HG03066 (cell line): ENCODE results near the gene DDX4.

Source experiments
- ATAC-seq: cut with Tn5 transposase; IDR thresholded peaks from one replicate; pipeline ENCODE4 v1.9.1; 2021; ENCODE audit warnings: low read depth; ENCODE audit not compliant: unreplicated experiment

The DDX4 gene

DNA sequence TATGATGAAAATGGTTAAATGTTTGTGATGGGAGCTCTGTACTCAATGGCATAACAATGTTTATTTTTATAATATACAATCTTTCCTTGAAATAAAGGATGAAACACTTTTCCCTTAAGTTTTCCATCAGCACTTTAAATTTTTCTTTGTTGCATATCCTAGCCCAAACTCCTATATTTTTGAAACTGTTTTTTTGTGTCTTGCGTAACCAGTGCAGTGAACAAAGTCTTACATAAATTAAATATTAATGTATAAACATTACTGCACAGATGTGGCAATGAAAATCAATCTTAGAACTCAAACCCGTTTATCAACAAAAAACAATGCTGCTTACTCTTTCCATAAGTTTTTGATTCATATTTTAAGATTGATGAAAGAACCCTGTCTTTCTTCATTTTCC, 79.2 kb downstream of the DDX4 start:
- no peak for ATAC-seq

DNA sequence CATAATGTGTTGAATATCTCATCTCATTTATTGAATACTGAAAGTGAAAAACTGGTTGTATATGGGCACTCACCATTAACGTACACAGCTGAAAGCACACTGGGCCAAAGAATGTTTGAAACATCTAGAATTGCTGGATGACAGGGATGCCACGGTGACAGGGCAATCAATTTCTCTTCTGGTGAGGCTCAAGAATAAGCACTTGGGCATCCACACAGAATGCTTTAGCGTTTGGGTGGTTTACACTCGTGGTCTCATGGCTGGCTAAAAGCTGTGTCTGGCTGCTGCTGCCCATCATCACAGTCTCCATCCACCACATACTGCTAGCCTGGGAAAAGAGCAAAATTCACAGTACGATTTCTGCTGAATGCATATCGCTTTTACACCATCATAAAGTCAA, 82.6 kb downstream of the DDX4 start:
- no peak for ATAC-seq

DNA sequence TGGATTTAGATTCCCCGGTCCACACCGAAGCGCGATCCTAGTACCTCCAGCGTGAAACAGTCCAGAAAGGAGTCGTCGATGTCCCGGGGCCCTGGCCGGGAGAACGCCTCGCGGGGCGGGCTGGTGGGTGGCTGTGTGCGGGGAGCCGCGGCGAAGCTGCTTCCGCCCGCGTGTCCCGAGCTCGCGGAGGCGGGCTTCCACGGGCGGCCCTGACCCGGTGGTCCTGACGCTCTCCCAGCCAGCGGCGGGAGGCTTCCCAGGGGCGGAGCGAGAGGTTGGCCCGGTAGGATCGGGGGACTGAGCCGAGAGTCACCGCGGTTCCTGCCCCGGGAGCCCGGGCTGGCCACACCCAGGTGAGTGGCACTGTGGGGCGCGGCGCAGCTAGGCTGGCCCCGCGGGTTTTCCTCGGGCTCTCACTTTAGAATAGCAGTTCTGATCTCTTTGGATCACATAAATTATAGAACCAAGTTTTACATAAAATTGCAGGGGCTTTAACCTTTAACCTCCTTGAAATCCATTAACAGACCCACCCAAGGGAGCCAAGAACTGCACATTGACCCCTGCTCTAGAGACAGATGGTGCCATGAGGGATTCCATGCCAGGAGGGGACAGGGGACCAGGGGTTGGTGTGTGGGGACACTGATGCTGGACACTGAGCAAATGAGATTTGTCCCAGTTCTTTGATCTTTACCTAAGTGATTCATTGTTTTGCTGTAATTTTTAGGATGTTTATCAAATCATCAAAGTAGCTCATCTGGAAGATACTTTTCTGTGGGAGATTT, 84.1 kb downstream of the DDX4 start:
- ATAC-seq = no peak

DNA sequence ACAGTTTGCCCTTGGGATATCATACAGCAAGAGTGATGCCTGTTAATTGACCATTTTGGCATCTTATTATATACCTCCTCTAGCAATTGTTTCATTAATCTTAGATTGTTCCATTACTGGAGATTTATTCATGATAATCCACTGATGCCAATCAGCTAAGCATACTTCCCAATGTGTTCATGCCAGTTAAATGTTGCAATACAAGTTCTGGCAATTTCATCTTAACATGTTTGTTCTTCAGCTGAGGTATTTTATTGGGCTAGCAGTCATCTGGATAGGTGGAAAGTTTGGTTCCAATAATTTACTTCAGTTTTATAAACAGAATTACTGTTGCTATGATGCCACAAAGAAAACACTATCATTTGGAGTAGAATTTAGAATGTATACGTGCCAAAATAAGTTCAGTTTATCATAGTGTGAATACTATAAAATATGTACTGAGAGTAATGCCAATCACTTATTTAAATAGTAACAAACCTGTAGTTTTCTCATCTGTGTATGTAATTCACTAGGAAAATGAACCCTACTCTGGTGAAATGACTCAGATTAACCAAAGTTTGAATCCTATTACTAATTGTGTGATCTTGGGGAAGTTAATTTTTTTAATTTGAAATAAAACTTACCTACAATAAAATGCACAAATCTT, 85.4 kb downstream of the DDX4 start:
- ATAC-seq = no peak

DNA sequence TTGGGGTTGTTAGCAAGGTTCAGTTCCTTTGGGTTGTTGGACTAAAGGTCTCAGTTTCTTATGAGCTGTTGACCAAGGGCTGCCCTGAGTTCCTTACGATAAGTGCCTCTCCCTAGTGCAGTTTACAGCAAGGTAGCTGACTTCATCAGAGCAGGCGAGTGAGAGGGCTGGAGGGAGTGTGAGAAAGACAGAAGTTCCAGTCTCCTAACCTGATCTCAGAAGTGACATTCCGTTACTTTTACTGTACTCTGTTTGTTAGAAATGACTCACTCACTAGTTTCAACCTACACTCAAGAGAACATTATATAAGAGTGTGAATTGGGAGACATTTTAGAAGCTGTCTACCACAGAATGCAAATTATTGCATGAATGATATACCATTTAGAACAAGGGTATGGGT, 92.1 kb downstream of the DDX4 start:
- no peak for ATAC-seq

DNA sequence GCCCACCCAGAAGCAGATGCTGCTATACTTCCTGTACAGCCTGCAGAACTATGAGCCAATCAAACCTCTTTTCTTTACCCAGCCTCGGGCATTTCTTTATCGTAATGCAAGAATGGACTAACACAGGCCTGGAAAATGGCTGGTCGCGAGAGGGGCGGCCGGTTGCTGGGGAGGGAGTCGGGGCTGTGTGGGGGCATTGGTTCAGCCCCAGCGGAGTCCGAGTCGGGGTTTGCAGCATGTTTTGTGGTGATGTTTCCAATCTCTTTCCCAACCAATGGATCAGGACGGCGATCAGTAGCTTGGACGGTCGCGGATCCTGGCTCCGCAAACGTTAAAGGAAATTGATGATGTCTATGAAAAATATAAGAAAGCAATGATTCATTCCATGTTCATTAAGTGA, 94.6 kb downstream of the DDX4 start:
- no peak for ATAC-seq

DNA sequence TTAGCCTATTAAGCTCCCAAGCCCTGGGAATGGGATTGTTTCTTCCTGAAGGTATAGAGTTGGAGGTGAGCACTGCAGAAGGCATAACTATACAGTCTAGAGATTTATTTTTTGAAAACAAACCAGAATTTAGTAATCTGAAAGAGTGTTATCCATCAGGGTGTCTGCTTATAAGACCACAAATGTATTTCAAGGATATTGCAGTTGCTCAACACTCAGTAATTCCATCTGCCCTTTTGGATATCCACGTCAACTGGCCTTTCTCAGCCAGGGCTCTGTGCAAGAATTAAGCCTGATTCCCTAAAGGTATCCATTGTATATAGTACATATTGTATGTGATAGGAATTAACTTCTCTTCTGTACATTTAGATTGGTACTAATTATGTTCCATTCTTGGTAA, 98.3 kb downstream of the DDX4 start:
- ATAC-seq = no peak

DNA sequence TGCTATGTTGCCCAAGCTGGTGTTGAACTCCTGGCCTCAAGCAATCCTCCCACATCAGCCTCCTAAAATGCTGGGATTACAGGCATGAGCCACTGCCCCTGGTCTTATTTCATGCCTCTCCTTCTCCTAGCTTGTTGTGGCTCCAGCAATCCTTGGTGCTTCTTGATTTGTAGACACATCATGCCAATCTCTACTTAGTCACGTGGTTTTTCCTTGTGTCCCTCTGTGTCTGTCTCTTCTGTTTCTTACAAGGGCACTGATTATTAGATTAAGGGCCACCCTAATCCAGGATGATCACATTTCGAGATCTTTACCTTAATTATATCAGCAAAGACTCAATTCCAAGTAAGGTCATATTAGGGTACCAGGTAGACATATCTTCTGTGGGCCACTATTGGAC, 104.1 kb downstream of the DDX4 start:
- no peak for ATAC-seq

DNA sequence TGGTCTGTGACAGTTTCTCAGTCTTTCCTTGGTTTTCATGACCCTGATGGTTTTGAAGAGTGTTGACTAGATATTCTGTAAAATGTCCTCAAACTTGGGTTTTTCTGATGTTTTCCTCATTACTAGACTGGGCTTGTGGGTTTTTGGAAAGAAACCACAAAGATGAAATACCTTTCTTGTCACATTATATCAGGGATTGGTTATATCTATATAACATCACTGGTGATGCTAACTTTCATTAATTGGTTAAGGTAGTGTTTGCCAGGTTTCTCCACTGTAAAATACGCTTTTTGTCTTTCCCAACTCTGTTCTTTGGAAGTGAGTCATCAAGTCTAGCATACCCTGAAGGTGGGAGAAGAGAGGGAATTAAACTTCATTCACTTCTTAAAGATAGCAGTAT, 110.0 kb downstream of the DDX4 start:
- ATAC-seq = no peak

DNA sequence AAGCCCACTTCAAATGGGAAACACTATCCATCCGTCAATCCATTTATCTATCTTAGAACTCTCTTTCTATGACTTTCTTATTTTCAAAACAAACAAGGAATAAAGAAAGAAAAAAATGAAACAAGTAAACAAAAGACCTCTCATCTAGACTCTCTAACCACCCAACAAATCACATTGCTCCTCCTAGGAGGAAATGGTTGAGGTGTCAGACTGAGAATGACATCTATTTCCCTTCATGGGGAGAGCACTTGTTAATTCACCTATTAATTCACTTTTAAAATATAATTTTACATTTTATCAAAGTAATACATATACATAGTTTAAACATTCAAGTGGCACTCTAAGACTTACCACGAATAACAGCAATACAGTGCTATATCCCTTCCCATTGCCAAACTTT, 110.9 kb downstream of the DDX4 start:
- no peak for ATAC-seq

DNA sequence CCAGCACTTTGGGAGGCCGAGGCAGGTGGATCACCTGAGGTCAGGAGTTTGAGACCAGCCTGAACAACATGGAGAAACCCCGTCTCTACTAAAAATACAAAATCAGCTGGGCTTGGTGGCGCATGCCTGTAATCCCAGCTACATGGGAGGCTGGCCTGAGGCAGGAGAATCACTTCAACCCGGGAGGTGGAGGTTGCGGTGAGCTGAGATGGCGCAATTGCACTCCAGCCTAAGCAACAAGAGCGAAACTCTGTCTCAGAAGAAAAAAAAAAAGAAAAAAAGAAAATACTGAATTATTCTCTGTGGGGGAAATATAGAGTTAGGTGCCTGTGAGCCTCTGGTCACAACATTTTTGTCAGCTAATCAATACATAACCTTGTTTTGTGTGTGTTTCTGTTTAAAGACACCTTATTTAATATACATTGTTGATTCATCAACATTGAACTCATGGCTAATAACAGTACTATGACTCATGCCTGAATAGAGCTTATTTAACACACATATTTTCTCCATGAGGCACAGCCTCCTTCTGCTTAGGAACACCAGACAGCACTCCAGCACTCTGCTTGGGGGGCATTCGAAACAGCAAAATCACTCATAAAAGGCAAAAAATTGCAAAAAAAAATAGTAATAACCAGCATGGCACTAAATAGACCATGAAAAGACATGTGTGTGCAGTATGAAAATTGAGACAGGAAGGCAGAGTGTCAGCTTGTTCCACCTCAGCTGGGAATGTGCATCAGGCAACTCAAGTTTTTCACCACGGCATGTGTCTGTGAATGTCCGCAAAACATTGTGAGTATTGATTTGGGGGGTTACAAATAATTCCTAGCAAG, 113.2 kb downstream of the DDX4 start, which contains the start of gene IL31RA:
Gene IL31RA, plus strand, starts transcription at position 519 of the 836 bp plus-strand sequence. Its CDS starts 214 bp downstream, at position 733.
- no peak for ATAC-seq

DNA sequence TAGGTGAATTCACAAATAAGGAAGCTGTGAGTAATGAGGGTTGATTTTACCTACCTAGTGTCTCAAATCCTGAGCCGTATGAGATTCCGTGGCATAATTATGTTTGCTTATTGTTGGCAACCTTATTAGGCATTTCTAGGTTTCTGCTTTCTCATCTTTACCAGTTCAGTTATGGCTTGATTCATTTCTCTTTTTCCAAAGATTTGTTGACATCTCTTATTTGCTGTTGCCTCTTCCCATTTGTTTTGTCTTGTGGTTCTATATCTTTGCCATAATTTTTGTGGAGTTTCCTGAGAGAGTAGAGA, 113.8 kb downstream of the DDX4 start:
- no peak for ATAC-seq

DNA sequence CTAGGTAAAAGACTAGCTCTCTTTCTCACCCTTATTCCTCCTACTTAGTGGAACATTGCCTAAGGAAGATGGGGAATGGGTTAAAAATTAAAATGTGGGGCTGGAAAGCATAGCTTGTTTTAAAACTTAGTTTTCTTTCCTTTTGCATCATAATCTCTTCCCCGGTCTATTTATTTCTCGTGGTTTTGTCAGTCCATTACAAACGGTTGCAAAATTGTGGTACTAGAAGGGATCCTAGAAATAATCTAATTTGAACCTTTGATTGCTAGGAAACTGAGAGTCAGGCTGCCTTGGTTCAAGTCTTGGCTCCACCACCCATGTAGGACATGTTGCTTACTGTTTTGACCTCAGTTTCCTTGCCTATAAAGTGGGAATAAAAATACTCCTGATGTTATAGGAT, 114.6 kb downstream of the DDX4 start:
- ATAC-seq = no peak

DNA sequence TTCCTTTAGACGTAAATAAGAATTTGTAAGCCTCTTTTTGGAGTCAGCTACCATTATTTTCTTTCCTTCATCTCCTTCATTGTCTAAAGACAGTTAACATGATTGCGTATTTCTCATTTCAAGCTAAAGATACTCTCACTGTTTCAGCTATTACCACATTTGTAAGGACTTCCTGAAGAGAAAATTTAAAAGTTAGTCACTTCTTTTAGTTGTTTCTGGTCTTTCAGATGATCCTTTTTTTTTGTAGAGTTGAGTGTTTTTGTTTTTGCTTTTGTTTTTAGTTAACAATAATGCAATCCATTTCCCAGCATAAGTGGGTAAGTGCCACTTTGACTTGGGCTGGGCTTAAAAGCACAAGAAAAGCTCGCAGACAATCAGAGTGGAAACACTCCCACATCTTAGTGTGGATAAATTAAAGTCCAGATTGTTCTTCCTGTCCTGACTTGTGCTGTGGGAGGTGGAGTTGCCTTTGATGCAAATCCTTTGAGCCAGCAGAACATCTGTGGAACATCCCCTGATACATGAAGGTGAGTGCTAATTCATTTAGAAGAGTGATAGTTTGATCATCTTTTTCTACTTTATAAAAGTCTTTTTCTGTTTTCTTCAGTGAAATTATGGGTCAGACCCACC, 115.3 kb downstream of the DDX4 start:
- ATAC-seq = no peak

DNA sequence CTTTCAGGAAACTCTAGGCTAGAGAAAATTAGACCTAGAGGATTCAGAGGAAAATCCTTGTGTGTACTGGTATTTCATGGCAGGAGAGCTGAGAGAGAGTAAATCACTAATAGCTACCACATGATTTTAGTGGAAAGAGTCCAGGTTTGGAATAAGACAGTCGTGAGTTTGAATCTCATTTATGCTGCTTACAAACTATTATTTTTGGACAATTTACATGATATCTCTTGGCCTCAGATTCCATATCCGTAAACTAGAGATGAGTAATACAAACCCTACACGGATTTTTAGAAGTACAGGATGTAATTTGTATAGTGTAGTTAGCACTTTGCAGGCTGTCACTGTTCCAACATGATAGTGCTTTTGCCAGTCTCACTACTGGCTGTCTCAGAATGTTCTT, 116.0 kb downstream of the DDX4 start:
- ATAC-seq = no peak

DNA sequence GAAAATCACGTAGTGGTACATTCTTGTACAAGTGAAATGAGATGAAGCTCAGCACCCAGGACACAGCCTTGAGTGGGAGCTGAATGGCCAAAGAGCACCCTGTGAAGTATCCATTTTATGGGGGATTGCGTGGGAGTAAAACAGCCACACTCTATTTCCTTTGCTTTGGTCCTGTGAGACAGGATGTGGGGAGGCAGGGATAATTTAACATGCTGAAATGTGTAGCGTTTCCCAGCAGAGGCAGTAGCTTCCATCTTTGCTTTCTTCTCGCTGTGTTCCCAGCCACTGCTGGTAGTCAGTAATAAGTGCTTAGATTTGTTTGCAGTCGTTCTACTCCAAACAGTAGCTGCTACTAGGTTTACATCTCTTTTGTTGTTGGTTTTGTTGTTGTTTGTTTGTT, 117.6 kb downstream of the DDX4 start:
- ATAC-seq = no peak

DNA sequence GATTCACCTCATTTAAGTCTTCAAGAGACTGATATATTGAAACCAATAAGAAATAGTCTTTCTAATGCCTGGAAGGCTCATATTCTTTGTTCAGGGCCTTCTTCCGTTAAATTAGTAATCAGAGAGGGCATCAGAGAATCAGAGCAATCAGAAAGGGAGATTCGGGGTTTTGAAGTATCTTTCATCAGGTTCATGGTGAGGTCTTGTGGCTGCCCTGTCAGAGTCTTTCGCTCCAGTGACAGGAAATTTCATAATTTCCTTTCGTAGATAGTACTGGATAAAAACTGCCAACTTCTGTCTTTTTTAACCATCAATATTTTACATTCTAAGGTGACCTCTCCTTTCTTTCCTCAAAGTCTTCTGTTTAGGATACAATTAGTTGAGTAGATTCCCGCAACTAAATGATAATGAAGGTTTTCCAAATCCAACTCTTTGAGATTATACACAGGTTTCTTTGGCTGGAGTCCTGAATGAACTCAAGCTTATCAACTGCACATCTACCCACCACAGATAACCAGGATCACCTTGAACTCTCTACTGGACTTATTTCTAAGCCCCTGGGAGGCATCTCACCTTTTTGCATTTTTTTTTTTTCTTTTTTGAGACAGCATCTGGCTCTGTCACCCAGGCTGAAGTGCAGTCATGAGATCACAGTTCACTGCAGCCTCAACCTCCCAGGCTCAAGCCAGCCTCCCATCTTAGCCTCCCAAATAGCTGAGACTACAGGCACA, 118.8 kb downstream of the DDX4 start:
- ATAC-seq = no peak

DNA sequence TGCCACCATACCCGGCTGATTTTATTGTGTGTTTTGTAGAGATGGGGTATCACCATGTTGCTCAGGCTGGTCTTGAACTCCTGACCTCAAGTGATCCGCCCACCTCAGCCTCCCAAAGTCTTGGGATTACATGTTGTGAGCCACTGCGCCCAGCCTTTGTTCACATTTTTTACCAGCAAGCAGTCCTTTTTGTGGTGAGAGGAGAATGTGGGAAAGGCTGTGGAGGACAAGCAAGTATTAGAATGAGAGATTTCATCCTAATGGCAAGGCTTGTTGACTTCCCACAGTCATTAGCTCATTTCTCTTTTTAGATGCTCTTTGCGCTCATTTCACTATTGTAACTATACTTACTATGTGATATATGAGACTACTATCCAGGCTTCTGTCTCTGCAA, 119.4 kb downstream of the DDX4 start:
- no peak for ATAC-seq

DNA sequence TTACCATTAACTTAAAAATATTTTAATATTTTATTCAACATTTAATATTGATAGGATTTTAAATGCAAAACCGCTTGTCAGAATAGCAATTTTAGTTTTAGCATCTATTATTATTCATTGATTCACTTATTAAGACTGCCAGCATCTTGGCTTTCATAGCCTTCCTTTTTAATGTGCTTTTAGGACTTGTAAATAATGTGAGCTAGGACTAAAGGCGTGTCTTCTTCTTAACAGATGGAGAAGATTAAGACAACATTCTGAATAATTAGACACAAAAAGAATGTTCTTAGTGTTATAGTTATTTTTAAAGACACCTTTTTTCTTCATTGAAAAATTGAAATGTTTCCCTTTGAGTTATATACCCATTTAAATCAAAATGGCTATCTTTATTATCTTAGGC, 120.2 kb downstream of the DDX4 start:
- ATAC-seq = no peak

DNA sequence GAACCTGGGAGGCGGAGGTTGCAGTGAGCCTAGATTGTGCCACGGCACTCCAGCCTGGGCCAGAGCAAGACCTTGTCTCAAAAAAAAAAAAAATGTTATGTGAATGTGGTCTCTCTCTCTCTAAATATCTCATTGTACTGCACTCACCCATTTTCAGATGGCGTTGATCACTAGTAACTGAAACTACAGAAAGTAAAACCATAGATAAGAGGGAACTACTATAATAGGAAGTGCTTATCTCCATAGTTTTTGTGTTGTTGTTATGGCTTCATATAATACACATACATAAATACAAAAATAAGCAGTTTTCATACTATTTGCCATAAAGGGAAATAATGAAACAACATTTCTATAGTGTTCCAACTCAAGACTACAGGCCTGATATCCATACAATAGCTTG, 122.4 kb downstream of the DDX4 start:
- no peak for ATAC-seq

DNA sequence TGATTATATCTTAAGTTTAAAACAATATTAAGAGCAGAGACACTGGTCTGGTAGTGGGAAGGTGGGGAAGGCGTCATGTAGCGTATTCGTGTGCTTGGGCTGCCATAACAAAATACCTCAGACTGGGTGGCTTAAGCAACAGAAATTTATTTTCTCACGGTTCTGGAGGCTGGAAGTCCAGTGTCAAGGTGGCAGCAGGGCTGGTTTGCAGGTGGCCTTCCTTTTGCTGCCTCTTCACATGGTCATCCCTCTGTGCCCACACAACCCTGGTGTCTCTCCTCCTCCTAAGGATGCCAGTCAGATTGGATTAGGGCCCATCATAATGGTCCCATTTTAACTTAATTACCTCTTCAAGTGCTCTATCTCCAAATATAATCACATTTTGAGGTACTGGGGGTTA, 122.8 kb downstream of the DDX4 start:
- ATAC-seq = no peak
